Thyroid gland (tissue), 4 donors: ENCODE results near the gene BMERB1. TPM values are rescaled to one million over a fixed set of nuclear protein-coding genes. Genes with fewer than 3 reads are reported as not detected.

Source experiments
- DNase-seq, 2 donors: peaks; one replicate each; pipeline ENCODE4 v3.0.0-alpha.2; 2019
- H3K27ac ChIP-seq, 3 donors: fragments of 200-600 bp; sonication (generic); 1 replicate in 2 of 3; 2 replicates in 1 of 3; pipeline ENCODE4 v1.5.1; 2016 to 2019; ENCODE audit warnings: mild to moderate bottlenecking in 1 of 3, moderate library complexity in 1 of 3
- H3K27me3 ChIP-seq: fragments of 200-600 bp; sonication (generic); one replicate; pipeline ENCODE4 v1.5.1; 2019
- H3K36me3 ChIP-seq, 2 donors: fragments of 200-600 bp; sonication (generic); one replicate each; pipeline ENCODE4 v1.5.1; 2016 to 2019
- H3K4me1 ChIP-seq, 2 donors: fragments of 200-600 bp; sonication (generic); one replicate each; pipeline ENCODE4 v1.5.1; 2017 to 2019
- H3K4me3 ChIP-seq, 3 donors: fragments of 200-600 bp; sonication (generic); replicated peaks in 1 of 3; 1 replicate in 2 of 3; 2 replicates in 1 of 3; pipeline ENCODE4 v1.5.1; 2016; ENCODE audit warnings: mild to moderate bottlenecking in 1 of 3
- H3K9me3 ChIP-seq: fragments of 200-600 bp; sonication (generic); one replicate; pipeline ENCODE4 v1.5.1; 2017
- POLR2A ChIP-seq, 2 donors: fragments of 450-650 bp; IDR thresholded peaks; one replicate each; pipeline ENCODE4 v1.6.1; 2017; ENCODE audit warnings: antibody characterized with exemption in 2 of 2, mild to moderate bottlenecking in 2 of 2, moderate library complexity in 1 of 2
- WGBS, 2 donors: methylation state at CpG; one replicate each; pipeline ENCODE4 v1.1.5; 2017; 5-methylcytosine and 5-hydroxymethylcytosine counted together
- intact Hi-C: fragments of 100-400 bp; cut with DNase I; formaldehyde crosslinking; loops from one replicate; pipeline ENCODE4 v1.15.1; 2023
- total RNA-seq, 4 donors: library from RNA; depleted of rRNA; stranded (reverse); fragments of >200 nt; gene quantifications; one replicate each; pipeline ENCODE4 v1.2.3, GENCODE V29; 2016
- TF ChIP-seq, protein P1 (sequence below), 6 experiments: fragments of 200-600 bp in 3 of 6; fragments of 450-650 bp in 3 of 6; sonication (generic) in 3 of 6; IDR thresholded peaks; one replicate each; pipeline ENCODE4 v1.5.1; 2016 to 2019; ENCODE audit warnings: antibody characterized with exemption in 6 of 6, mild to moderate bottlenecking in 2 of 6, inconsistent platforms in 1 of 6, moderate library complexity in 1 of 6

BMERB1 gene
- total RNA-seq, 4 donors from 2014 or later = 13.7 to 31.0 (median 23.0) TPM

DNA sequence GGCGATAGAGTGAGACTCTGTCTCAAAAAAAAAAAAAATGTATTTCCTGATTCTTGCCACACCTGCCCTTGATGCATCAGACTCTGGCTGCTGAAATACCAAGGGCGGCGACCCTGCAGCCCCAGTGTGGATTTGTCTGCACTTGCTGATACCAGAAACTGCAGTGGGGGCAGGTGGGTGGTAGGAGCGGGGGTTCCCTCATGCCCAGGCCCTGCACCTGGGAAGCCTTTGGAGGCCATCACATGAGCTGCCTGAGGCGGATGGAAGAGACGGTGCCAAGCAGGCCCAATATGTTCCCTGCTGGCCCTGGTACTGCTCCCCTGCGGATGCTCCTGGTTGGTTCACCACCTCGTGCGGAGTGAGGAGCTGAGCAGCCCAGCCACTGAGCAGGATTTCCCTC is 157.9 kb downstream of the BMERB1 start:
- TF ChIP-seq, protein P1, sequence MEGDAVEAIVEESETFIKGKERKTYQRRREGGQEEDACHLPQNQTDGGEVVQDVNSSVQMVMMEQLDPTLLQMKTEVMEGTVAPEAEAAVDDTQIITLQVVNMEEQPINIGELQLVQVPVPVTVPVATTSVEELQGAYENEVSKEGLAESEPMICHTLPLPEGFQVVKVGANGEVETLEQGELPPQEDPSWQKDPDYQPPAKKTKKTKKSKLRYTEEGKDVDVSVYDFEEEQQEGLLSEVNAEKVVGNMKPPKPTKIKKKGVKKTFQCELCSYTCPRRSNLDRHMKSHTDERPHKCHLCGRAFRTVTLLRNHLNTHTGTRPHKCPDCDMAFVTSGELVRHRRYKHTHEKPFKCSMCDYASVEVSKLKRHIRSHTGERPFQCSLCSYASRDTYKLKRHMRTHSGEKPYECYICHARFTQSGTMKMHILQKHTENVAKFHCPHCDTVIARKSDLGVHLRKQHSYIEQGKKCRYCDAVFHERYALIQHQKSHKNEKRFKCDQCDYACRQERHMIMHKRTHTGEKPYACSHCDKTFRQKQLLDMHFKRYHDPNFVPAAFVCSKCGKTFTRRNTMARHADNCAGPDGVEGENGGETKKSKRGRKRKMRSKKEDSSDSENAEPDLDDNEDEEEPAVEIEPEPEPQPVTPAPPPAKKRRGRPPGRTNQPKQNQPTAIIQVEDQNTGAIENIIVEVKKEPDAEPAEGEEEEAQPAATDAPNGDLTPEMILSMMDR (IDR thresholded peaks at IDR 0.05) = no peak
- TF ChIP-seq POLR2A (IDR thresholded peaks at IDR 0.05) = no peak

DNA sequence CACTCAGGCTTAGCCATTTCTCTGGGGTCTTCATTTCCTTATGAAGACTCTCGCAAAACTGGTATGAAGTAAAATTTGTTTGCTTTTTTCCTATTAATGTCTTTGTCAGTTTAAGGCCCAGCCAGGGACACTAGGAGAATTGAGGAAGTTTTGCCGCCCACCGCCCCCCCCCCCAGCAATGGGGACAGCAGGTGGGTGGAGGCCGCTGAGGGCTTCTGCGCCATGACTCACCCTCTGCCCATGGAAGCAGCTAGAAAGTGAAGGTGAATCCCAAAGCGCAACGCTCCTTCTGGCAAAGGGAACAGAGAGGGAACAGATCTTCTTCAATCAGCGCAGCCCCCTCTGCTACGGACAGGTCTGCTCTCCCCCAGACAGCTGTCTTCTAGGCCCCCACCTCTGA is 158.8 kb downstream of the BMERB1 start:
- intact Hi-C loops = no loop called here
- H3K36me3 ChIP-seq = peaks cover 26 to 30% of the 10 kb centered on the region in 2 donors

More for the DNA sequence above, 157.9 kb downstream of the BMERB1 start:
- H3K36me3 ChIP-seq = peaks cover 19 to 24% of the 10 kb centered on the region in 2 donors
- no peaks in the 10 kb centered on the region for H3K9me3 ChIP-seq
- H3K27ac ChIP-seq = no peak overlapping the region
- H3K27me3 ChIP-seq = no peaks in the 10 kb centered on the region
- intact Hi-C loops = no loop called here
- no peak for DNase-seq
- WGBS, 2 donors = 90 to 92% methylated on average over 5 to 9 of the region's 9 CpGs
- H3K4me3 ChIP-seq = no peak overlapping the region
- peaks cover 0 to 6% of the 10 kb centered on the region in 2 donors for H3K4me1 ChIP-seq

DNA sequence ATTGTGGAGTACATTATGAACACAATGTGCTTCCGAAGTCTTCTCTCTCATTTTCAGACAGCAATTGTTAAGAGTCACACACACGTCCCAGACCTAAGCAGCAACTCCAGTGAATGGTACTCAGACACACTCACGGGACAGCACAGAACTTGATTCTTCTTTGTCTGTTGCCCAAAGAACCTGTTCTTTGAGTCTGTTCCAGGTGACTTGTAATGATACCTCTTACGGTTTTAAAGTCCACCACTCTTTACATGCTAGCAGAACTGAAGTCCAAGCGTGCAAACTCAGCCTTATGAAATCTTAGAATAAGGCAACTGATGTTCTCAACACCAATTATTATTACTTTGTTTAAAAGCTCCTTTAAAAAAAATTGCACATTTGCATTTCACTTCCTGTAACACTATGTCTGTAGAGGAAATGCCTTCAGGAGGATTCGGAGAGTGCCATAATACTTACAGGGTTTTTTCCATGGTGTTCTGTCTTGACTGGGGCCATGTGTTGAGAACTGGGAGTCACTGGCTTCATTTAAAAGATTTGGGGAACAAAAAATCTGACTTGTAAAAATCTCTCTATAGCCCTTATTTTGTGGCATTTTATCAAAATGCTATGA is 160.4 kb downstream of the BMERB1 start:
- intact Hi-C loops = no loop called here
- Histone ChIP-seq H3K27me3 (no peaks in the 10 kb centered on the region), H3K27ac (no peak overlapping the region), H3K4me1 (peaks cover 0 to 6% of the 10 kb centered on the region in 2 donors), H3K9me3 (no peaks in the 10 kb centered on the region), H3K4me3 (no peak overlapping the region), H3K36me3 (peaks cover 40 to 43% of the 10 kb centered on the region in 2 donors)
- DNase-seq = peak in 1 of 2 donors; percentile 21
- 52 to 69% methylated on average over 6 of the region's 6 CpGs for WGBS, 2 donors
- TF ChIP-seq POLR2A (IDR thresholded peaks at IDR 0.05) = no peak
- TF ChIP-seq, protein P1 (IDR thresholded peaks at IDR 0.05) = no peak

More for the DNA sequence above, 158.8 kb downstream of the BMERB1 start:
- Histone ChIP-seq H3K9me3 (no peaks in the 10 kb centered on the region), H3K27ac (no peak overlapping the region), H3K4me3 (no peak overlapping the region), H3K27me3 (no peaks in the 10 kb centered on the region), H3K4me1 (peaks cover 0 to 6% of the 10 kb centered on the region in 2 donors)
- no peak for DNase-seq
- WGBS, 2 donors = 95 to 98% methylated on average over 9 of the region's 9 CpGs
- TF ChIP-seq, protein P1 (IDR thresholded peaks at IDR 0.05) = no peak
- TF ChIP-seq POLR2A (IDR thresholded peaks at IDR 0.05) = no peak

DNA sequence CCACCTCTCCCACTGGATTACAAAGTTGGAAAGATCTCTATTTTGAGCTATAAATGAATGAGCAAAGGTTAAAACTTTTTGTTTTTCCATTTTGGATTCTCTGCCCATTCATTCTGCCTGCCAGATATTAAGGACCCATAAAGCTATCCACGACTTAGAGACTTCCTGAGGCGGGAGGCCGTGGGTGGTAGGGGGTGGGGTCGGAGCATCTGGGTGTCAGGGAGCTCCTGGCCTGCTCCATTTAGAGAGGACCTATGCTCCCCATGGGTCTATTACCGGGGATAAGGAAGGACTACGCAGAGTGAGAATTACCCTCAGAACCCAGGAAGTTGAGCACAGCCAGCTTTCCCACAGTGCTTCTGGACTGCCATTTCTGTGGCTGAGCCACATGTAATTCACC is 162.7 kb downstream of the BMERB1 start:
- Histone ChIP-seq H3K27me3 (no peaks in the 10 kb centered on the region), H3K4me3 (no peak overlapping the region), H3K27ac (no peak overlapping the region), H3K4me1 (no peaks in the 10 kb centered on the region), H3K36me3 (peaks cover 62 to 66% of the 10 kb centered on the region in 2 donors), H3K9me3 (no peaks in the 10 kb centered on the region)
- 69 to 82% methylated on average over 6 of the region's 6 CpGs for WGBS, 2 donors
- TF ChIP-seq, protein P1 (IDR thresholded peaks at IDR 0.05) = no peak
- no peak for TF ChIP-seq POLR2A (IDR thresholded peaks at IDR 0.05)
- intact Hi-C loops = no loop called here
- DNase-seq = no peak

DNA sequence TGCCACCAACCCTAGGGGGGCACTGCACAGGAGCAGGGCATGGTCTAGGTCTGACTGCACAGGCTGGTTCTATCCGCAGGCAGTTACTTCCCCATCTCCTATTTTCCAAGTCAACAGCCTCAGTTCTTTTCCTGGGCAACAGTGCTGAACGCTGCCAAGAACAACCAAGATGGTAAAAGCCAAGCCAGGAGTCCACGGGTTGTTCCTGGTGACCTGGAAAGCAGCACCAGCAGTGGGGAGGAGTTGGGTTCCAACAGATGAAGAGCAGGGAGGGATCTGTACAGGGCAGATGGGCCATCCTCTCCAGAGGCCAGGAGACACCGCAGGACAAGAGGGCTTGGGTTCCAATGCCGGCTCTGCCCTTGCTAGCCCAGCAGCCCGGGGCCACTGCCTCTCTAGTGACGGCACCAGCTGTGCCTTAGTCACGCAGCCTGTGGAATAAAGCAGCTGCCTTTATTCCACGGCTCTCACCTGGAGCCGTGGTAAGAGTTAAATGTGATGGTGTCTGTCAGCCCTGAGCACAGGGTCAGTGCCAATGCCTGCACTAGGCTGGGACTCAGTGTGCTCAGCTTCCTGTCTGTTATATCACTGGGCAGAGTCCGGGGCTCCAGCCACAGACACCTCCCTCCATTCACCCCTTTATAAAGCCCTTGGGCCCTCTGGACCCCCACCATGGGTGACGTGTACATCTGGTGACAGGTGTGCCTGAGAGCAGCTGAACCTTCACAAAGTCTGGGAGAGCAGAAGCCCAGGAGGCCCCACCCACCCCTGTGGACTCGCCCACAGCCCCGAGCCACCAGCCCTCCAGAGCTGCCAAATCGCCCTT is 163.6 kb downstream of the BMERB1 start:
- Histone ChIP-seq H3K4me1 (no peaks in the 10 kb centered on the region), H3K27me3 (no peaks in the 10 kb centered on the region), H3K27ac (no peak overlapping the region), H3K36me3 (peaks cover 70 to 73% of the 10 kb centered on the region in 2 donors), H3K9me3 (no peaks in the 10 kb centered on the region), H3K4me3 (no peak overlapping the region)
- 92 to 98% methylated on average over 9 to 13 of the region's 15 CpGs for WGBS, 2 donors
- no peak for TF ChIP-seq POLR2A (IDR thresholded peaks at IDR 0.05)
- TF ChIP-seq, protein P1 (IDR thresholded peaks at IDR 0.05) = no peak
- DNase-seq = no peak
- intact Hi-C loops = no loop called here
